Measurements from ENCODE around the gene TRMT1. TPM values are rescaled to one million over a fixed set of nuclear protein-coding genes. Genes with fewer than 3 reads are reported as not detected.

TRMT1 gene
- total and polyA plus RNA-seq, 2 experiments from 2014 or later = 88.6 to 90.1 TPM

DNA sequence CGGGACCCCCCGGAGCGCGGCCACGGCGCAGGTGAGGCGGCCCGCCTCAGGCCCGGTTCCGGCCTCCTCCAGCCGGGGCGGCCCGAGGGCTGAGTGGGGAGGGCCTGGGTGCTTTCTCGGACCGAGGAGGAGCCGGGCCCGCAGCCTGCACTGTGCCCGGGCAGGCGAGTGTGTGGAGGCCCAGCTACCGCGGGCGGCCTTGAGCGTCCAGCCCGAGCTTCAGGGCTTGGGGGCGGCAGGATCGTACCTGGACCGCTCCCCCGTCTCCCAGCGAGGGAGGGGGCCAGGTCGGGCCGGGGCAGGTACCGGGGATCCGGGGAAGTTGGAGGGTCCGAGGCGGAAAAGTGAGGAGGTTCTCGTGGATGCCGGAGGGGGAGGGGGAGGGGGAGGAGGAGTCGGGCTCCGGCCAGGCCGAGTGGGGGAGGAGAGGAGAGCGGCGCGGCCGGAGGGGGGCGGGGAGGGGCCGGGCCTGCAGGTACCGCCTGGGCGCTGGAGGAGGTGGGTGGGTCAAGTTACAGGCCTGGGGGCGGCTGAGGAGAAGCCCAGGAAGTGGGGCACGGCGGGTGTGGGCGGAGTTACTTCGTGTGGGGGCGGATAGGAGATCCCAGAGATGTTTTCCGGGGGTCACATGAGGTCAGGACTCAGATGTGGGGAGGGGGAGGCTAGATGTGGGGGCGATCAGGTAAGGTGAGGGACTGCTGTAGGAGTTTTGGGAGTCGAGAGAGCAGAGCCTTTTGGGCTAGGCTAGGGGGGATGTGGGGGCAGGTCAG lies 2.1 kb upstream of the TRMT1 start (continued):
- TF ChIP-seq, protein P1, sequence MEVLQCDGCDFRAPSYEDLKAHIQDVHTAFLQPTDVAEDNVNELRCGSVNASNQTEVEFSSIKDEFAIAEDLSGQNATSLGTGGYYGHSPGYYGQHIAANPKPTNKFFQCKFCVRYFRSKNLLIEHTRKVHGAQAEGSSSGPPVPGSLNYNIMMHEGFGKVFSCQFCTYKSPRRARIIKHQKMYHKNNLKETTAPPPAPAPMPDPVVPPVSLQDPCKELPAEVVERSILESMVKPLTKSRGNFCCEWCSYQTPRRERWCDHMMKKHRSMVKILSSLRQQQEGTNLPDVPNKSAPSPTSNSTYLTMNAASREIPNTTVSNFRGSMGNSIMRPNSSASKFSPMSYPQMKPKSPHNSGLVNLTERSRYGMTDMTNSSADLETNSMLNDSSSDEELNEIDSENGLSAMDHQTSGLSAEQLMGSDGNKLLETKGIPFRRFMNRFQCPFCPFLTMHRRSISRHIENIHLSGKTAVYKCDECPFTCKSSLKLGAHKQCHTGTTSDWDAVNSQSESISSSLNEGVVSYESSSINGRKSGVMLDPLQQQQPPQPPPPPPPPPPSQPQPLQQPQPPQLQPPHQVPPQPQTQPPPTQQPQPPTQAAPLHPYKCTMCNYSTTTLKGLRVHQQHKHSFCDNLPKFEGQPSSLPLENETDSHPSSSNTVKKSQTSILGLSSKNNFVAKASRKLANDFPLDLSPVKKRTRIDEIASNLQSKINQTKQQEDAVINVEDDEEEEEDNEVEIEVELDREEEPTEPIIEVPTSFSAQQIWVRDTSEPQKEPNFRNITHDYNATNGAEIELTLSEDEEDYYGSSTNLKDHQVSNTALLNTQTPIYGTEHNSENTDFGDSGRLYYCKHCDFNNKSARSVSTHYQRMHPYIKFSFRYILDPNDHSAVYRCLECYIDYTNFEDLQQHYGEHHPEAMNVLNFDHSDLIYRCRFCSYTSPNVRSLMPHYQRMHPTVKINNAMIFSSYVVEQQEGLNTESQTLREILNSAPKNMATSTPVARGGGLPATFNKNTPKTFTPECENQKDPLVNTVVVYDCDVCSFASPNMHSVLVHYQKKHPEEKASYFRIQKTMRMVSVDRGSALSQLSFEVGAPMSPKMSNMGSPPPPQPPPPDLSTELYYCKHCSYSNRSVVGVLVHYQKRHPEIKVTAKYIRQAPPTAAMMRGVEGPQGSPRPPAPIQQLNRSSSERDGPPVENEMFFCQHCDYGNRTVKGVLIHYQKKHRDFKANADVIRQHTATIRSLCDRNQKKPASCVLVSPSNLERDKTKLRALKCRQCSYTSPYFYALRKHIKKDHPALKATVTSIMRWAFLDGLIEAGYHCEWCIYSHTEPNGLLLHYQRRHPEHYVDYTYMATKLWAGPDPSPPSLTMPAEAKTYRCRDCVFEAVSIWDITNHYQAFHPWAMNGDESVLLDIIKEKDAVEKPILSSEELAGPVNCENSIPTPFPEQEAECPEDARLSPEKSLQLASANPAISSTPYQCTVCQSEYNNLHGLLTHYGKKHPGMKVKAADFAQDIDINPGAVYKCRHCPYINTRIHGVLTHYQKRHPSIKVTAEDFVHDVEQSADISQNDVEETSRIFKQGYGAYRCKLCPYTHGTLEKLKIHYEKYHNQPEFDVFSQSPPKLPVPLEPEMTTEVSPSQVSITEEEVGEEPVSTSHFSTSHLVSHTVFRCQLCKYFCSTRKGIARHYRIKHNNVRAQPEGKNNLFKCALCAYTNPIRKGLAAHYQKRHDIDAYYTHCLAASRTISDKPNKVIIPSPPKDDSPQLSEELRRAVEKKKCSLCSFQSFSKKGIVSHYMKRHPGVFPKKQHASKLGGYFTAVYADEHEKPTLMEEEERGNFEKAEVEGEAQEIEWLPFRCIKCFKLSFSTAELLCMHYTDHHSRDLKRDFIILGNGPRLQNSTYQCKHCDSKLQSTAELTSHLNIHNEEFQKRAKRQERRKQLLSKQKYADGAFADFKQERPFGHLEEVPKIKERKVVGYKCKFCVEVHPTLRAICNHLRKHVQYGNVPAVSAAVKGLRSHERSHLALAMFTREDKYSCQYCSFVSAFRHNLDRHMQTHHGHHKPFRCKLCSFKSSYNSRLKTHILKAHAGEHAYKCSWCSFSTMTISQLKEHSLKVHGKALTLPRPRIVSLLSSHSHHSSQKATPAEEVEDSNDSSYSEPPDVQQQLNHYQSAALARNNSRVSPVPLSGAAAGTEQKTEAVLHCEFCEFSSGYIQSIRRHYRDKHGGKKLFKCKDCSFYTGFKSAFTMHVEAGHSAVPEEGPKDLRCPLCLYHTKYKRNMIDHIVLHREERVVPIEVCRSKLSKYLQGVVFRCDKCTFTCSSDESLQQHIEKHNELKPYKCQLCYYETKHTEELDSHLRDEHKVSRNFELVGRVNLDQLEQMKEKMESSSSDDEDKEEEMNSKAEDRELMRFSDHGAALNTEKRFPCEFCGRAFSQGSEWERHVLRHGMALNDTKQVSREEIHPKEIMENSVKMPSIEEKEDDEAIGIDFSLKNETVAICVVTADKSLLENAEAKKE (CRISPR knock-in tag; IDR thresholded peaks at IDR 0.05) = no peak
- no peak for TF ChIP-seq CREB1 (CRISPR knock-in tag; IDR thresholded peaks at IDR 0.05; ENCODE audit: low read depth)
- TF ChIP-seq ZNF331 (CRISPR knock-in tag; IDR thresholded peaks at IDR 0.05; ENCODE audit: low read depth) = no peak
- TF ChIP-seq REST (IDR thresholded peaks at IDR 0.05; ENCODE audit: unreplicated experiment) = no peak
- no peak for TF ChIP-seq STAT1 (IDR thresholded peaks at IDR 0.05; ENCODE audit: unreplicated experiment)
- no peak for TF ChIP-seq JUNB (IDR thresholded peaks at IDR 0.05; ENCODE audit: unreplicated experiment)

All from GM23338 (cell line).